ENCODE results near the gene CHADL.
"Not testable (repeated sequence)": the region's sequence is repeated elsewhere in the genome, so short reads cannot be mapped to it uniquely, and the experiment has no call there.

CHADL gene

GRCh38 chr22:41226723-41227655 is 13.7 kb downstream of the CHADL start:
- no peak for DNase-seq

- no peak for DNase-seq
These were observed 17.2 kb downstream of the CHADL start for GRCh38 chr22:41223535-41223934.

- DNase-seq = no peak
These were observed 17.8 kb downstream of the CHADL start for GRCh38 chr22:41222846-41223507.

GRCh38 chr22:41217553-41218157 is 23.1 kb downstream of the CHADL start:
- no peak for DNase-seq

GRCh38 chr22:41216984-41217383 is 23.7 kb downstream of the CHADL start:
- no peak for DNase-seq

- DNase-seq = no peak
These were observed 24.8 kb downstream of the CHADL start for GRCh38 chr22:41215926-41216325.

GRCh38 chr22:41215409-41215808 is 25.3 kb downstream of the CHADL start:
- DNase-seq = no peak

GRCh38 chr22:41206719-41207118 is 34.0 kb downstream of the CHADL start:
- no peak for DNase-seq

GRCh38 chr22:41204992-41205900 is 35.5 kb downstream of the CHADL start, which contains the start of gene L3MBTL2:
Gene L3MBTL2 (plus strand): TSS chr22:41205312. CDS start chr22:41205363, 51 bp downstream.
- DNase-seq = peak; percentile 95

- no peak for DNase-seq
These were observed 36.7 kb downstream of the CHADL start for GRCh38 chr22:41204066-41204465.

GRCh38 chr22:41203118-41203517 is 37.6 kb downstream of the CHADL start:
- no peak for DNase-seq

- no peak for DNase-seq
These were observed 39.6 kb downstream of the CHADL start for GRCh38 chr22:41201141-41201540.

- peak; percentile 42 for DNase-seq
These were observed 42.6 kb downstream of the CHADL start for GRCh38 chr22:41198027-41198580.

GRCh38 chr22:41197038-41197972 is 43.4 kb downstream of the CHADL start:
- DNase-seq = peak; percentile 56

- no peak for DNase-seq
These were observed 46.9 kb downstream of the CHADL start for GRCh38 chr22:41193829-41194228.

- no peak for DNase-seq
These were observed 49.3 kb downstream of the CHADL start for GRCh38 chr22:41191467-41191866.

GRCh38 chr22:41184679-41185078 is 56.1 kb downstream of the CHADL start:
- no peak for DNase-seq

- DNase-seq = no peak
These were observed 59.1 kb downstream of the CHADL start for GRCh38 chr22:41181349-41182241.

GRCh38 chr22:41180926-41181325 is 59.8 kb downstream of the CHADL start:
- DNase-seq = no peak

GRCh38 chr22:41180362-41180761 is 60.4 kb downstream of the CHADL start:
- not testable (repeated sequence) for DNase-seq
